ENCODE measurements around the gene ARID5A.

ARID5A gene

DNA sequence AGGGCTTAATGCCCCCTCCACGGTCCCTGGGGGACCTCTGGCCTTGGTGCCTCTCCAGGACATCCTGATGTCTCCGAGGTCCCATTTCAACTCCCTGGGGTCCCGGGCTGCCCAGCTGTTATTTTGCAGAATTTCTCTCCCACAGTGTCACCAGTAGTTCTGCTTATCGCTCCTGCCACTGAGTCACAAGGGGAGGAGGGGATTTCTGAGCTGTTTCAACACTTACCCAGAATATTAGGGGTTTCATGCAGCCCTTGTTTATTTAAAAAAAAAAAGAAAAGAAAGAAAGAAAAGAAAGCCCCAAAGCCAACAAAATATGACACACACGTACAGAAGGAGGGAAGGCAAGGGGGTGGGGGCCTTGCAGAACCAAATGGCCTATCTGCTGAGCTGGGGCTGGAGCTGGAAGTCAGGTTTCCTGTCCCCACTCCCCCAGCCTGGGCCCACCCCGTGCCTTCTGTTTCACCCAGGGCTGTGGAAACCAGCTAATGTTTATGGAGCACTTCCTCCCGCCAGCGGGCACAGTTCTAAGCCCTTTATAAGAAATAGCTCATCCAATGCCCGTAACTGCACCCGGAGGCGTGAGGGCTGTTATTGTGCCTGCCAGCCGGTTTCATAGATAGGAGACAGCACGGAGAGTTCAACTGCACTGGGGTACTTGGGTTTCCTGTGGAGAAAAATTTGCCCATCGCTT, 8.4 kb upstream of the ARID5A start:
- DNase-seq = peak; percentile 61 to 64

DNA sequence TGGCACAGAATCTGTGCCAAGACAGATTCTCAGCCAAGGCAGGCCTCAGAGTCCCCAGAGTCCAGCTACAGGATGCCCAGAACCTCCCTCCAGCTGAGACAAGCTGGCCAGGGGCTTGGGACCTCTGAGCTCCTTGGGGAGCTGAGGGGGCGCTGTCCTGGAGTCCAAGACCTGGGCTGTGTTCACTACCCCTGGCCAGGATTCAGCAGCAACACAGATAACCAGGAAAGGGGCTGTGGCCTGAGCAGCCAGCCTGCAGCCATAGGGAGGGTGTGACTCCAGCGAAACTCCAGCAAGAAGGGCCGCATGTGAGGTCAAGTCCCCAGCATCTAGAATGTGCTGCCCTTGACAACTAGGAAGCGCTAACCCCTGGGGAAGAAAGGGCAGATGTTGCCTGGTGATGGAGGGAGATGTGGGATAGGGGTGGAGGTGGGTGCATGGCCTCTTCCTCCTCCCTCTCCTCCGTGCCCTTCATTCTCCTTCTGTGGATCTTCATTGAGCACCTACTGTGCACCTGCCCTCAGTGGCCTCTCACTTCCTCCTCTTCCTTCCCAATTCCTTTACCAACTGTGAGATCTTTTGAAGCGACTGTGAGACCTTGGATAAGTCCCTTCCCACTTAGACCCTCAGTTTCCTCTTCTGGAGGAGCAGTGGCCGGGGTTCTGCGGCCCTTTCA, 7.7 kb upstream of the ARID5A start:
- DNase-seq = no peak

DNA sequence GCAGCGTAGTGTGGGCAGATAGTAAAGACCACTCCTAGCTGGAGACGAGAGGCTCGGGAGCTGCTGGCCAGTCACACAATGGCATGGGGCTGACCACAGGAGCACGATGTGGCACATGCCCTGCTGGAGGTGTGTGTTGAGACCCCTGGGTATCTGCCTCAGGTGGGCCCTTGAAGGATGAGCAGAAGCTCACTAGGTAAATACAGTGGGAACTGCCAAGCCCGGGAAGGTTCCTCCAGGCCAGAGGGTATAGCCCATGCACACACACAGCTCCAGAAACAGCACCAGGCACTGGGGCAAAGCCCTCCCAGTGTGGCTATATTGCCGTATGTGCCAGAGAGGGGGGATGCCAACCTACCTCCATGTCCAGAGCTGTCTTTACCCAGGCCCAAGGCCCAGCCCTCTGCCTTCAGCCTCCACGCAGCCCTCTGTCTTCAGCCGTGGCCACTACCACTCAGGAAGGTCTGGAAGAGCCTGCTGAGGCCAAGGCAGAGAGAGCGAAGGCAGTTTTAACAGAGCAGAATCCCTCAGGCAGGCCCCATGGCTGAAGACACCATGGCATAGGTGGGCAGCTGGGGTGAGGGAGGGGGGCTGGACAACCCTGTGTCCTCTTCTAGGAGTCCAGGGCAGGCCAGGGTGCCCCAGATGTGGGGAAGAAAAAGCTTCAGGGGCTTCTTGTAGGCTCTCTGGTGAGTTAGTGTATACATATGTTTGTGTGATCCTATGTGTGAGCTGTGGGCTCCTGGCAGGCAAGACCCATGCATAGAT, 7.0 kb upstream of the ARID5A start:
- no peak for DNase-seq

DNA sequence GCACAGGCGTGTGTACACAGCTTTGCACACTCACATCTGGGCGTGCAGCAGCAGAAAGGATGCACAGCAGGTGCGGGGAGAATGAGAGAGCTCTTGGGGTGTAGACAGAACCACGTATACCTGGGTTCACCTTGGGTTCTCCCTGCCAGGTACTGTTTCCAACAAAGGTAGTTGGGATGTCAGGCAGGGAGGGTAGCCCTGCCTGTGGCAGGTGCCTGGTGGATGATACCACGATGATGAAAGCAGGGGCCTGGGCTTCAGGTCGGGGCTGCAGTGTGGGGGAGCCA, 6.5 kb upstream of the ARID5A start:
- DNase-seq = no peak

DNA sequence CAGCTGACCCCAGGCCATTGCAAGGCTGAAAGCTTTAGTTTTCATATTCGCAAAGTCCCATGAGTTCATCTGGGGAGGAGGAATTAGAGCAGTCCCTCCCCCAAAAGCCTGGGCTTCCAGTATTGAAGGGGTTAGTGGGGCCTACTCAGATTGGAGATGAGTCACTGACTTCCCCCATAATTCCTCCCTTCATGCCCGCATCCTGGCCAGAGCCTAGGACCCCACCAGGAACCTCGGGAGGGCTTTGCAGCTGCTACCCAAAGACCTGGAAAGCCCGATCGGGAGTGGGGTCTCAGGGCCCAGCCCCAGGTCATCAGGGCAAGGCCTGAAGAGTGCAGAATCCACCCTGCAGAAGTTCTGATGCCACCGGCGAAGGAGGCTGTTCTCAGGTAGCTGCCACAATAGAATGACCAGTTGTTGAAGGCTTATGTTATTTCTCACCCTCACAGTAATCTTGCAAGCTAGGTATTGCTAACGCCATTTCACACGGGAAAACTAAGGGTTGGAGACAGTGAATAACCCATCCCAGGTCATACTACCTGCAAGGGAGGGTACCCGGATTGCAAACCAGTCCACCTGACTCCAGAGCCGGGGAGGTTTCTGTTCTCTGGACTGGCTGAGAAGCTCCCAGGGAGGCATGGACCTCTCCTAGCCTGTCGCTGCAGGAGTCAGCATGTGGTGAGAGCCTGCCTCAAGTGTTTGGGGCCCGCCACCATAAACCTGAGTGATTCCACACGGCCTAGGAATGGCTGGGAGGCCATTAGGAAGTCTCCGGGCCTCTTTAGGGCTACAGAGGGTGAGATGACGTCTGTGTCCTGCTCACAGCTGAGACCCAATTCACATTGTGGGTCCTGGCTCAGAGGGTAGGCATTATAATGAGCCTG, 5.8 kb upstream of the ARID5A start:
- DNase-seq = no peak

DNA sequence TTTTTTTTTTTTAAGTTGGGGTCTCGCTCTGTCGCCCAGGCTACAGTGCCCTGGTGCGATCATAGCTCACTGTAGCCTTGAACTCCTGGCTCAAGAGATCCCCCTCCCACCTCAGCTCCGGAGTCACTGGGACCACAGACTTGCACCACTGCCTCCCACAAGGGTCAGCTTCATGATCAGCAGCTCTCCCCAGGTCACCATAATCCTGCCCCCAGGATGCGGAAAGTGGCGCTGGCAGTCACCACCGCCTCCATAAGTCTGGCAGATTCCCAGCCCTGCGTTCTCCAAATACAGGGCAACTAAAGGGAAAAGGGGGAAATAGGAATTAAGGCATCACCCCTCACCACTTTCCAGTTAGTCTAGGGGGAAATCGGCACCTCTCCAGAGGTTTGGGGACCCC, 5.2 kb upstream of the ARID5A start:
- no peak for DNase-seq

DNA sequence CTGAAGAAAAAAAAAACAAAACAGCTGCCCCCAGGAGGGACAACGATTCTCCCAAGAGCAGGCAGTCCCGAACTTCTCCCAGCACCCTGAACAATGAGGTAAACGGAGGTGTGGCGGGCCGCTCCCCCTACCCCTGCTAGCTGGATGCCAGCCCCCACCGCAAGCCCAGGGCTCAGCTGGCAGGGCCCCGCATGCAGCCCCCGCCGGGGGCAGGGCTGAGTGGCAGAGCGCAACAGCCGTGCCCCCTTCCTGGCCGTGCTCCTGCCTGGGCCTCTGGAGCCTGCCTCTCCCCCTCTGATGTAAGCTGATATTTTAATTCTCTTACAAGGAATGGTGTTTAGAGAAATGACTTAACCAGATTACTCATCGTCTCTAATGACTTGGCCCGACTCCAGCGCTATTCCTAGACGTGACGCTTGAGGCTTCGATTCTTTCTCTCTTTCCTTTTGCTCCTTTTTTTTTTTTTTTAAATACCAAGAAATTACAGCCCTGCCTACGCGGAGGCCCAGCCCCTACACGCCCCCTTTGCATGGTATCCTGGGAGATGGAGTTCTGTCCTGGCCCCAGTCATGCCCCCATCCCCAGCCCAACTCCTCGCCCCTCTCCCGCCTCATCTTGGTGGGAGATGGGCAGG, 4.6 kb upstream of the ARID5A start:
- peak; percentile 90 to 93 for DNase-seq

DNA sequence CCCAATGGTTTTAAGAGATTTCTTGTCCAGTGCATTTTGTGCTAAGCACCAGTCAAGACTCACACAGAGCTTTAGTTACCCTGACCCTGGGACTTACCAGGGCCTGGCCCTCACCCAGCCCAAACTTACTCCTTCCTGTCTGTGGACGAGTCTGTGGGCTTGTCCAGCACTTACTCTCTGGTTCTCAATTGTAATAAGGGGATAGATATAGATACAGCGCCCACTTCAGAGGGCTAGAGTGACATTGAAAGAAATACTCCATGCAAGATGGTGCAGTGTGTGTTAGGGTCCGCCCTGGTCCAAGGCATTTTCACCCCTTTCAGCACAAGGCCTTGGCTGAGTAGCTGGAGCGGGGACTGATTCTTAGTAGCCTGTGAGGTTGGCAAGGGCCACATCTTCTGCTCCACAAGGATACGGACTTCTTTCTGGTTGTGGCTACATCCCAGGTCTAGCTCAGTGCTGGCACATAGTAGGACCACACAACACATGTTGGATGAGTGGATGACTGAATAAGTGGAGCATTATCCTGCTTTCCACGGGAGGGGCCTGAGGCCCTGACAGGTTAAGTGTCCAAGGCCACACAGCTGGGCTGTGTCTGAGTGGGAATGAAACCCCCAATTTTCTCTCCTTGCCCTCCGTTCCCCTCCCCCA, 3.8 kb upstream of the ARID5A start:
- DNase-seq = no peak

DNA sequence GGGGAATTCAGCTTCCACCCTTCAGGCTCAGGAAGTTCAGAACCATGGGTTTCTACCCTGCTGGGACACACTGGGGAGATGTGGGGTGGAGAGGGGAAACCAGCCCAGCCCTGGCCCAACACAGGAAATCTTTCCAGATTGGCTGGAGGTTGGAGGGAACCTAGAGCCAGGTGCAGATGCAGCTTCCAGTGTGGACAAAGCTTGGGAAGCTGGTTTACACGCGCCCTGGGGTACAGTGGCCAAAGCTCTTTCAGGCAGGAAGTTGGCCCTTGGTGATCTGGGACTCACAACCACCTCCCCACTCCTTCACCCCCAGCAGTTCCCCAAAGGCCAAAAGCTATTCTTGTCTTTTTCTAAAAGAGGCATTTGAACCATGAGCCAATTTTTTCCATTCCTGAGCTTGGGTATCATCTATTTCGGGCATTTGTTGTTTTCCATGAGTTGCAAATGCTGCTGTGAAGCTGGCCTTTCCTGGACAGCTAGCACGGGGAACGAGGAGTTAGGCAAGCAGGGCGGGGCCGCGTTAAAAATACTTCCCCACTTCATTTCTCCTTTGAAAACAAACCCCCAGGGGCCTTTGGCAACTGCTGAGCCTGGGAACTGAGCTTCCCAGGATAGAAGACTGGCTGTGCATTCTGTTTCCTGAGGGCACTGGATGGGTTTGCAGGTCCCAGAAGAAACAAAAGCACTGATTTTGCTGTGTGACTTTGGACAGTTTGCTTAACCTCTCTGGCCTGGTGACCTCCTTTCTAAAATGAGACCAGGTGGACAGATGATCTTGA, 3.1 kb upstream of the ARID5A start:
- DNase-seq = peak in 1 of 2 donors; percentile 37

DNA sequence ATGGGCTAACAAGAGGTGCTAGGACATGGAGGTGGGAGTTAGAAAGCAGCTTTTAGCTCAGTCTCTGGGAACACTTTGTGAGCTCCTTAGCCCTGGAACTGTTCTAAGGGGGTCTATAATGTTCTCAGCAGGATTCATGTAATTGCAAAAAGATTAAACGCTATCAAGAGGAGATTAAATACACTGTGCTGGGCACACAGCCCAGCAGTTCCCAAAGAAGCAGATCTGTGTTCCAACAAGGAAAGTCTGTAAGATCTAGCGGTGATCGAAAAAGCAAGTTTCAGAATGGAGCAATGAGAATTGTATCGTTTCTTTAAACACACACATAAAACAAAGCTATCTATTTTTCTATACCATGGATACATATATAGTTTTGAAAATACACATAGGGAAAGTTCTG, 2.4 kb upstream of the ARID5A start:
- DNase-seq = no peak

DNA sequence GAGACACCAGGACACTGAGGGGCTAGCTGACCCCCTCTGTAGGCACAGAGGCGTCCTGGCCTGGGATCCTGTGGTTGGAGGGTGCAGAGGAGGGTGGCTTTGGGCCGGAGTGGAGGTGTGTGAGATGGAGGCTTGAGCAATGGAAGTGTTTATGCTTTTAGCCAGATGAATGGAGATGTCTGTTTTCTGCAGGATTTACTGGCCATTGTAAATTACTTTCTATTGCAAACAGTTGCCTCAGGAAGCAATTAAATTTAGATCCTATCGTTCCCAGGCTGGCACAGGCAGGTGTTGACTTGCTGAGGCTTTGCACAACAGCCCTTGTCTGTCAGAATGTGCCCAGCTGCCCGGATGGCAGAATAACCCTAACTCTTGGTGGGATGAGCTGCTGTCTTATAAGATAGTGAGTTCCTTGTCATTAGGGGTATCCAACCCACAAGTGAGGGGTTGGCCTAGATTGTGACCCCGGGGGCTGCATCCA, 1.8 kb upstream of the ARID5A start:
- DNase-seq = no peak

DNA sequence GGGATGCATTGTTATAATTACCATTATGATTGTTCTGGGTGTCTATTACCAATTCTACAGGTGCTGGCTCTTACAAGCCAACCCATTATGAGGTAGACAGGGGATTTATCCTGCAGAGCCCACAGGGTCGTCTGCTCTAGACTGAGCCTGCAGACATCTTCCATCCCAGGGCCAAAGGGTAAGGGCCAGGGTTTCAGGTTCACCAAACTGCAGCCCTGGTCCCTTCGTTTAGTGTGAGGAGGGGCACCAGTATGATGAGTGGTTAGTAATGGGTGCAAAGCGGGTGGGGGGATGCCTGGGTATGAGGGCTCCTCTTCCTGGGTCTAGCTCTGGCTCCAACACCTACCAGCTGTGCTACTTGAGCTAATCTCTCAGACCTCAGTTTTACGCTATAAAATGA, 1.2 kb upstream of the ARID5A start:
- no peak for DNase-seq

DNA sequence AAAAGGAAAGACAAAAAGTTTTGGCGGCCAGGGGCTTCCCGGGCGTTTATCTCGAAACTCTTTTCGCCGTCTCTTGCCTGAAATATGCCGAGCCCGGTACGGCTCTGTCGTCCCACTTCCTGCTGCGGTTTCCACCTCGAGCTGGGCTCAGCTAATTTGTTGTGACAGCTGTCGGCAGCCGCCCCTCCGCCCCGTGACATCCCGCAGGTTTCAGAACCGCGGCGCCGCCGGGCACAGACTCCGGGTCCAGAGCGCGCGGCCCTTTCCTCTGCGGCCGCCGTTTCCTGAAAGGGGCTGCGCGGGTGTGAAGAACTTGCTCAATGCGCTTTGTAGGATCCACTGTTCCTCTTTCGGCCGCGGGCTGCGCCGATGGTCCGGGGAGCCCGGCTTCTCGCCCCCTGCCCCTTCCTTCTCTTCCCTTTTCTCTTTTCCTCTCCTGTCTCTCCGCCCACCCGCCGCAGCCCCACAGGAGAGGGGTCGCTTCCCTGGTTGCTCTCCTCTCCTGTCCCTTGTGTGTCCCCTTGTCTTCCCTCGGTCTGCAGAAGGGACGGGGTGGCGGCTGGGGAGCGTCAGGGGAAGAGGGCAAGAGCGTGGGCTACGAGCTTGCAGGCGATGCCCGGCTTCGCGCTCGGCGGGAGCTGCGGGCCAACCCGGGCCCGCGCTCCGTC, 648 bp downstream of the ARID5A start:
- DNase-seq = peak; percentile 91 to 92

DNA sequence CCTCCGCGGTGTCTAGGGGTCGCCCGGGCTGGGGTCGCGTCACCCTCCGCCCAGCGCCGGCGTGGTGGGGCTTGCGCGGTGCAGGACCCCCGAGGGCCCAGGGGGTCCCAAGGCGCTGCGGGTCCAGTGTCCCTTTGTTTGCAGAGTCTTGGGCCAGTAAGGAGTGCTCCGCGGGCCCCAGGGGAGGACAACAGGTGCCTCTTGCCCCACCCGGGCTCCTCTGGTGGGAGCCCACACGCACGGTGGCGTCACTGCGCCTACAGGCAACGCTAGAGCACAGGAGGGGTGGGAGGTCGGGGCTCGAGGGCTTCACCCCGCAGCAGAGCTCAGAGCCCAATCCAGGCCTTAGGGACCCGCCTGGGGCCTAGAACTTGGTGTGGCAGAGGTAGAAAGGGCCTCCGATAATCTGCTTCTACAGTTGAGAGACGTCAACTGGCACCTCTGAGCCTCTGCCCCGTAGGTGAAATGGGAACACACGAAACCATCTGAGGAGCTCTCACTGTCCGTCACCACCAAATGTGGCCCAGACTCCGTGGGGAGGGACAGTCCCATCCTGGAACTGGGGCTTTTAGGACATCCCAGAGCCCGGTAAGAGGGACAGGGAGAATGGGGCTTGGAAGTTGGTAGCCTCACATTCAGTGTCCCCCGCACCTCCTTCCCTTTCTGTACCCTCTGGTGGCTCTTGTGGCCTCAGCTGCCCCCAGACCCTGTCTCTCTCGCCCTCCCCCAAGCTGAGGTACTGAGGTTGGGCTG, 1.4 kb downstream of the ARID5A start:
- peak; percentile 65 to 75 for DNase-seq

DNA sequence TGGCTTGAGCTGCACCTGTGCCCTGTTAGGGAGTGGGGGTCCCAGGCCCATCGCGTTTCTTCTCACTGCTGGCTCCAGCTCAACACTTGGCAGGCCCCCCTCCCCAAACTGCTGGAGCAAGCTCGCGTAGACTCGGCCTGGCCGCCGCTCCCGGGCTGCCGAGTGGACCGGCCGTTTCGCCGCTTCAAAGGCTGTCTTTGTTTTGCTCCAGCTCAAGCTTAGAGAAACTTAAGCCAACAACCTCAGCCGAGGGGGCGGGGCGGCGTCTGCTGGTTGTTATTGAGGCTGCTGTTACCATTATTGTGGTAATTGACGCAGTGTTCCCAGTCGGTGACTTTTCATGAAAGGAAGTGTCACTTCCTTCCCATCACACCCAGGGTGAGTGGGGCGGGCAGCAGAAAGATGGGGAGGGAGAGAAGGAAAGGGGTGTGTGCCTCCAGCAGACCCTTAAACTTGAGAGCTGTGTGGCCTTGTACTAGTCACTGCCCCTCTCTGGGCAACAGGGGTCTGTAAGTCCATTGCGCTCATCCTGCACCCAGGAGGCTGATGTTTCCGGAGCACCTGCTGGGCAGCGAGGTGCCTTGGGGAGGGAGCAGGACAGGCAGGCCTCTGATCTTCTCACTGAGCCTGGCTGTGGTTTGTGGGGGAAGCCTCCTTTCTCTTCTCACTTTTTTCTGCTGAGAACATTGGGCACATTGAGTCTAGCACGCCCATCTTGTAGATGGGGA, 2.1 kb downstream of the ARID5A start:
- peak; percentile 91 to 92 for DNase-seq

DNA sequence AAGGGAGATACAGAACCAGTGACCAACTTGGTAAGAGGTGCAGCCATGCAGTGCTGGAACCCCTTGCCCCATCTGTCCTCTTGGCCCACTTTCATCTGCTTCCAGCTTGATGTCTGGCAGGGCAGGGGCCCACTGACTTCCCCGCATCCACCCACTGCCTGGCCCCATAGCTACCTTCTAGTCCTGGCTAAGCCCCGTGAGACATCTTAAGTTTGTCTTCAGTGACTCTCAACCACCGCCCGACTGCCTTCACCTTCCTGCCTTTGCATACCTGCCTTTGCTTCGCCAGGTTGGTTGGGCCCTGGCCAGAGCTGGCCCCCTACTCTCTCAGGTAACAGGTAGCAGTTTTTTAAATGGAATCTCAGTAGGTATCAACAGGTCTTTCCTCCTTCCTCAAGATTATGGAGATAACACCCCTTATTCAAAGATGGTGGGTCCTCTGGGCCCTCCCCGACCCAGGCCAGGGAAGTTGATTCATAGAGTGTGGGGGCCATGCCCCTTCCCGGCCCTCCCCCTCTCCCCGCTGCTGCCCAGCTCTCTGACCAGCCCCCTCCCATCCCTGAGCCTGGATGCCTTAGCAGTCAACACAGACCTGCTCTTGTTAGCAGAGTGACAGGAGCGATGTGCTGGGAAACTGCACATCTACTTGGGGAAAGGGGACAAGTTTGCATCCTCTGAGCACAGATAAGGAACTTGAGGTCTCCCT, 2.8 kb downstream of the ARID5A start:
- no peak for DNase-seq

DNA sequence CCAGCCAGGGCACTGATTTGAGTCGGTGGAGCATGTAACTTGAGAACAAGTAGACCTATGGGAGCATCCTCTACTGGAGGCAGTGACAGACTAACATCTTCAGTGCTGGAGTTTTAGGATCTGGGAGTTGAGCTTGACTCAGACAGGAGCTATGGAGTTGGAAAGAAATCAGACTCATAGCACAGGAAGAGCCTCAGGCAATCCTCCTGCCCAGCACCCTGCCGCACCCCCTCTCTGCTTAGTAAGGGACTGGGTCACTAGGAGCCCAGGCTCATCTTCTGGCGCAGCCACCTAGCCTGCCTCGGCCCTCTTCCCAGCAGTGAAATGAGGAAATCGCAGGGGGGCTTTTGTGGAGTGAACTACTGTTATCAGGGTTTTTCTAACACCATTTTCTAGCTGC, 3.6 kb downstream of the ARID5A start:
- no peak for DNase-seq

DNA sequence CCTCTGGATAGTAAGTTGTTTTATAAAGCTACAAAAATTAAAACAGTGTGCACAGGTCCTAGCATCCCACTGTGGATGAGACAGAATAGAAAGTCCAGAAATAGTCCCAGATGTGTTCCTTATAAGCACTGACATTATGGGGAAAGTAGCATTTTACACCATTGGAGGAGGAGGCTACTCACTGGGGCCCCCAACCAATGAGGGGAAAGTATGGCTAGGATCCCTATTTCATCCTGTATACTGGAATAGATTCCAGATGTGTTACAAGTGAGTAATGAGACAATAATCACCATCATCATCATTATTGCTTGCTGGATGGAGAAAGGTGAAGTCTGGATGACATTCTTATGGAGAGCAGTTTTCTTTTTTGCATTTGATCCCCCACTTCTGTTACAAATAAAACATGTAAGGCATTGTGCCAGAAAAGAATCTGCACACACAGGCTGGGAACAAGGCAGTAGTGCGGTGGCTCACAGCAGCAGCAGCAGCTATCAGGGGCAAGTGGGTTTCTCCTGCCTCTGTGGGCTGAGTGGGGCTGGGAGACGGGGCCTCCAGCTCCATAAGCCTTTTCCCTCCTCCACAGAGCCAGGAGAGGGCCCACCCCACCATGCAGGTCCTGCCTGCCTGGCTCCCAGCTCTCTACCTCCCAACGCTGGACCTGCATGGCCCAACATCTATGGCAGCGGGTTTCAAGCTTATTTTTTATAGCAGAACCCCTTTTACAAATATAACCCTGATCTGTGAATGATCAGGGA, 5.0 kb downstream of the ARID5A start:
- DNase-seq = no peak

Measured in CD4-positive, alpha-beta T cell treated with Interleukin-4 for 1 hour (primary cell).